Activated CD8-positive, alpha-beta memory T cell treated with anti-CD3 and anti-CD28 coated beads, Interleukin-2, amount 50 U/mL, for 48 hours (primary cell): Measurements from ENCODE around the gene GALNT17.
"Not testable (repeated sequence)": the region's sequence is repeated elsewhere in the genome, so short reads cannot be mapped to it uniquely, and the experiment has no call there.

Experiments
- DNase-seq: peaks from one replicate; pipeline ENCODE4 v3.0.0-alpha.2; 2020

Gene GALNT17

GRCh38 chr7:71171476-71171875 is 39.5 kb downstream of the GALNT17 start:
- DNase-seq = no peak

- no peak for DNase-seq
Measured at GRCh38 chr7:71173955-71174354, 42.0 kb downstream of the GALNT17 start.

GRCh38 chr7:71182438-71182935 is 50.5 kb downstream of the GALNT17 start:
- DNase-seq = no peak

- DNase-seq = no peak
Measured at GRCh38 chr7:71184136-71184535, 52.2 kb downstream of the GALNT17 start.

GRCh38 chr7:71184609-71185008 is 52.7 kb downstream of the GALNT17 start:
- DNase-seq = no peak

- DNase-seq = no peak
Measured at GRCh38 chr7:71186535-71187057, 54.7 kb downstream of the GALNT17 start.

GRCh38 chr7:71191771-71192170 is 59.8 kb downstream of the GALNT17 start:
- no peak for DNase-seq

GRCh38 chr7:71193099-71193810 is 61.3 kb downstream of the GALNT17 start:
- DNase-seq = no peak

GRCh38 chr7:71198391-71198790 is 66.4 kb downstream of the GALNT17 start:
- DNase-seq = no peak

- DNase-seq = no peak
Measured at GRCh38 chr7:71198887-71199286, 66.9 kb downstream of the GALNT17 start.

GRCh38 chr7:71206184-71206583 is 74.2 kb downstream of the GALNT17 start:
- no peak for DNase-seq

GRCh38 chr7:71208881-71209280 is 76.9 kb downstream of the GALNT17 start:
- no peak for DNase-seq

- not testable (repeated sequence) for DNase-seq
Measured at GRCh38 chr7:71209484-71209883, 77.5 kb downstream of the GALNT17 start.

- DNase-seq = no peak
Measured at GRCh38 chr7:71210220-71210619, 78.3 kb downstream of the GALNT17 start.

- not testable (repeated sequence) for DNase-seq
Measured at GRCh38 chr7:71212433-71212832, 80.5 kb downstream of the GALNT17 start.

- DNase-seq = no peak
Measured at GRCh38 chr7:71216211-71216610, 84.3 kb downstream of the GALNT17 start.

- no peak for DNase-seq
Measured at GRCh38 chr7:71220210-71220695, 88.3 kb downstream of the GALNT17 start.

- DNase-seq = no peak
Measured at GRCh38 chr7:71221049-71221448, 89.1 kb downstream of the GALNT17 start.

GRCh38 chr7:71221549-71221948 is 89.6 kb downstream of the GALNT17 start:
- no peak for DNase-seq

- DNase-seq = no peak
Measured at GRCh38 chr7:71227126-71227525, 95.2 kb downstream of the GALNT17 start.

GRCh38 chr7:71229148-71229547 is 97.2 kb downstream of the GALNT17 start:
- DNase-seq = no peak

- DNase-seq = no peak
Measured at GRCh38 chr7:71229699-71230098, 97.8 kb downstream of the GALNT17 start.

- no peak for DNase-seq
Measured at GRCh38 chr7:71235253-71235652, 103.3 kb downstream of the GALNT17 start.

- DNase-seq = no peak
Measured at GRCh38 chr7:71236230-71237105, 104.5 kb downstream of the GALNT17 start.
